ENCODE data around the gene NSUN5.
"Not testable (repeated sequence)": the region's sequence is repeated elsewhere in the genome, so short reads cannot be mapped to it uniquely, and the experiment has no call there.

GRCh38 chr7:73311421-73311820, 2.8 kb upstream of the NSUN5 start:
- not testable (repeated sequence) for TF ChIP-seq CTCF (IDR thresholded peaks at IDR 0.05; ENCODE audit: poor library complexity); EZH2 (IDR thresholded peaks at IDR 0.05; ENCODE audit: borderline replicate concordance)
